CMK (cell line): ENCODE data around the gene ERGIC1.

Experiments
- DNase-seq: peaks from one replicate; pipeline ENCODE4 v3.0.0-alpha.2; 2010; ENCODE audit warnings: low read depth

The ERGIC1 gene

DNA sequence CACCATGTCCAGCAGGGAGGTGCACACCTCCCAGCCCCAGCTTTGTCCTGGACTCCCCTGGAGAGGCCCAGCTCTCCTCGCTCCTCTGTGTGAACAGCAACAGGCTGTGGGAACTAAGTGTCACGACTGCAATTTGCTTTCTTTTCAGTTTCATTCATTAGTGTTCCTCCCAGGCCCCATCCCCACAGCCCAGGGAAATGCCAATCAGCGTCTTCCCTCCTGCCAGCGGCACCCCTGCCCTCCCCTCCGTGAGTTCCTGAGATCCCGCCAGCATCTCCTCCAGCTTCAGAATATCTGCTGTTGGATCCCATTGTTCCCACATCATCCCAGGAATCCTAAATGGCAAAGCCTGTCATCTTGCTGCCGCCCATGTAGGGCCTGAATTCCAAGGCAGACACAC lies 112.1 kb downstream of the ERGIC1 start:
- DNase-seq = no peak

DNA sequence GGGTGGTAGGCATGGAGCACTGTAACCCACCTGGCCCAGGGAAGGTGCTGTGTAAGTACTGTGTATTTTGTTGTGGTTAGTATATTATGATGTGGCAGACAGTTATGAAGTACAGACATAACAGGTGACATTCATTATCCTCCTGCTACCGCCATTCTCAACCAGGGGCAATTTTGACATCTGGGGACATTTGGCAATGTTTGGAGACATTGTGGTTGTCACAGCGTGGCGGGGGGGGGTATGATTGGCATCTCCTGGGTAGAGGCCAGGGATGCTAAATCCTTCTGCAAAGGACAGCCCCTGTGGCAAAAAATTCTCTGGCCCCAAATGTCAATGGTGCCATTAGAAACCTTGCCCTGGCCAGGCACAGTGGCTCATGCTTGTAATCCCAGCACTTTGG lies 115.4 kb downstream of the ERGIC1 start:
- no peak for DNase-seq

DNA sequence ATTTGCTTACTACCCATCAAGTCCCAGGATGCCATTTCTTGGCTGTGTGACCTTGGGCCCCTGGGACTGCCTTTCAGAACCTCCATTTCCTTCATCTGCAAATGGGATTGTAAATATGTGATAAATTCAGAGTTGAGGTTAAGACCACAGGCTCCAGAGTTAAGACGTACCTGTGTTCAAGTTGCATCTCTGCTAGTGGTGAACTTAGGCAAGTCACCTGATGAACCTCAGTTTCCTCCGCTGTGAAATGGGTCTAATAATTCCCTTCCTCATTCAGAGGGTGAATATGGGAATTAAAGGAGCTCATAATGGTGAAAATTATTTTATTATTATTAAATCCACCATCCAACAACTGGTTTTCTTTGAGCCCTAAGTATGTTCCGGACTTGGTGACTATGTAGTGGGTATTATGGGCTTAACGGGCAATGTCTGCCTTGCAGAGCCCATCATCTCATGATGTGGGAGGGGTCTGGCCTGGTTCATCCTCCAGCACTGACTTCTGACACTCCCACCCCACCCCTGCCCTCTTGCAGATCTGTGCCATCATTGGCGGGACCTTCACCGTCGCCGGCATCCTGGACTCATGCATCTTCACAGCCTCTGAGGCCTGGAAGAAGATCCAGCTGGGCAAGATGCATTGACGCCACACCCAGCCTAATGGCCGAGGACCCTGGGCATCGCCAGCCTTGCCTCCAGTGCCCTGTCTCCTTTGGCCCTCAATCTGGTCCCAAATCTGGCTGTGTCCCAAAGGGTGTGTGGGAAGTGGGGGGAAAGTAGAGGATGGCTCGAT lies 116.3 kb downstream of the ERGIC1 start:
- no peak for DNase-seq

DNA sequence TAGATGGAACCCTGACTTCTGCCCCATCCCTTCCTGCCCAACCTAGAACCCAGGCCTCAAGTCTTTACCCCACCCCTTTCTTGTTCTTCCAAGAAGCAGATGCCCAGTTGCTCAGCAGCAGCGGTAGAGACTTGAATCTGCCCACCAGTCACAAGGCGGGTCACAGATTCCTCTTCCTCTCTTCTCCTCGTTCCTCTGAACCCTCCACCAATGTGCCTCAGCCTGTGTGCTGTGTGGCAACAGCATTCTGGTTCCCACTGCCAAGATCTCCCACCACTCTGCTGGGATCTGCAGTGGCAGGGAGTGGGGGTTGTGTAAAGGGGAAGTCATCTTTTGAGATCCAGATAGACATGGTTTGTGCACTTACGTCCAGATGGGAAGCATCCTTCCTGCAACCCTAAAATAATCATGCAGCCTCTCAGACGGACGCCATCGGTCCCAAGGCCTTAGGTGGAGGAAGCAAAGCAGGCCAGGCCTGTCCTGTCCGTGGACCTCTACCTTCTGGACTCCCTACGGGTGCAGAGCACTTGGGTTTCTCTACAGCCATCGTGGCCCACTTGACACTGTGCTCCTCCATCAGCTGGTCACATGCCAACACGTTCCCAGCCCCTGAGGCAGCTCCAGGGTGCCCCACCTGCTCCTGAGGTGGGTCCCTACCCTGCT lies 117.5 kb downstream of the ERGIC1 start:
- no peak for DNase-seq

DNA sequence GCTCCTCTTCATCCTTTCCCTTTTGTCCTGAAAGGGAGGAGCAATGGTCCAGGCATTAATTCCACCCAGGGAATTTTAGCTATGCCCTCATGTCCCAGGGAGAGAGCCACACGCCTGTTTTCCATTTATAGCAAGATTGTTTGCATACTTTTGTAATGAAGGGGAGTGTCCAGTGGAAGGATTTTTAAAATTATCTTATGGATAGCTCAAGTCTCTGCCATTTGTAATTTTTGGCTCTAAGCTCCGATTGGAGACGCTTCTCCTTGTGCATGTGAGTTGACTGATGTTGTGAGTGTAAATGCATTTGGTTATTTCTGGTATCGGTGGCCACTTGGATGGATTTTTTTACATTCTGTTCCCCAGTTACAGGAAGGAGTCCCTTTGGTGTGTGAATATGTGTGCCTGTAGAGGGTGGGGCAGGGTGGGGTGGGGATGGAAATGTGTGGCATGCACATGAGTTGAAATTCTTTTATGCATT lies 118.0 kb downstream of the ERGIC1 start:
- no peak for DNase-seq

DNA sequence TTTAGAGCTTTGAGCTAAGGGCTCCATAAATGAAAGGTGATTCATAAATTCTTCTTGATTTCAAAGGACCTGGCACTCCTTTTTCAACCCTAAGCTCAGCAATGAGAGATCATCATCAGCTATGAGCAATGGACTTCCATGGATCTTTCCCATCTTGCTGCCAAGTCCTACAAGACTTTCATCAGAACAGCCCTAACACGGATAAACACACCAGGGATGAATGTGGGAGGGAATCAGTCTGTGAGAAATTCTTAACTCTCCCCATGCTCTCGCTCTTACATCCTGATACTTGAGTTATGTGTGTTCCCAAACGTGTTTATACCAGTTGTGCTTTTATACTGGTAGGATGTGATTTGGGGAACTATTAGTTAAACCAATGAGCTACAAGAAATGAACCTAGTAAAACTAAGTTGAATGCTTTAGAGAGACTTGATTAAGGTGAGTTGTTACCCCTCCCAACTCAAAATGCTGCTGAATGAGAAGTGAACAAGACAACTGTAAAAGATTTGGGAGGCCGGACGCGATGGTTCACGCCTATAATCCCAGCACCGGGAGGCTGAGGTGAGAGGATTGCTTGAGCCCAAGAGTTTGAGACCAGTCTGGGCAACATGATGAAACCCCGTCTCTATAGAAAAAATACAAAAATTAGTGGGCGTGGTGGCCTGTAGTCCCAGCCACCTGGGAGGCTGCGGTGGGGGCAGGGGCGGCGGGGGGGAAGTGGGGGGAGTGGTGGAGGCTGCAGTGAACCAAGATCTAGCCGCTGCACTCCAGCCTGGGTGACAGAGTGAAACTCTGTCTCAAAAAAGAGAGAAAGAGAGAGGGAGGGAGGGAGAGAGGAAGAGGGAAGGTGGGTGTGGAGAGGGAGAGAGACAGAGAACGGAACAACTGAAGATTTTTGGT lies 120.0 kb downstream of the ERGIC1 start:
- DNase-seq = no peak

DNA sequence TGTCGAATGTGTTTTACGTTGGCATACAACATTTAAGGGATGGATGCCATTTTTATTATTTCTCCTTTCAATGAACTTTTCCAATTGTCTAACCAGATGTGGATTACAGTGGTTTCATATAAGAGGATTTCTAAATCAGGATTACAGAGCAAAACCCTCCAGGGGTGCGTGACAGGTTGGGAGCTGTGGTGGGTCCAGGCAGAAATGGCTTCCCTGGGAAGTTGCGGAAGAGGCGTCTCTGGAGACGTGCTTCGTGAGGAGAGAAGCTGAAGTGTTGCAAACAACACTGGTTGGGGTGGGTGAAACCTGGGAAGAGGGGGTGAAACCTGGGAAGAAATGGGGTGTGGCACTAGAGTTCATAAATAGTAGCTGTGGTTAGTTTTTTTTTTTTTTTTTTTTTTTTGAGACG lies 120.7 kb downstream of the ERGIC1 start:
- DNase-seq = no peak

DNA sequence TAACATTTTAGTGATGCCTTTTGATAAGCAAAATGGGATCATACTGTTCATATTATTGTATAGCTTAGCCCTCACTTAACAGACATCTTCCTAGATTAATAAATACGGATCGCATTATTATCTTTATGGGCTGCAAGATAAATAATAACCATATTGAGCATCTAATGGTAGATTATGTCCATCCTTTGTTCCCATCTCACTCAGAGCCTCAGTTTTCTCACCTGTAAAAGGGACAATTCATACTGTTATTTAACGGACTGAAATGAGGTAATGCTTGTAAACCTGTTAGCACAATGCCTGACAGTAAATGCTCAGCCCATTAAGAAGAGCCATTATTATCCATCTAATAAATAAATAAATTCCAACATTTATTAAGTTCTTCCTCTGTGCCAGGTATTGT lies 122.2 kb downstream of the ERGIC1 start:
- no peak for DNase-seq

DNA sequence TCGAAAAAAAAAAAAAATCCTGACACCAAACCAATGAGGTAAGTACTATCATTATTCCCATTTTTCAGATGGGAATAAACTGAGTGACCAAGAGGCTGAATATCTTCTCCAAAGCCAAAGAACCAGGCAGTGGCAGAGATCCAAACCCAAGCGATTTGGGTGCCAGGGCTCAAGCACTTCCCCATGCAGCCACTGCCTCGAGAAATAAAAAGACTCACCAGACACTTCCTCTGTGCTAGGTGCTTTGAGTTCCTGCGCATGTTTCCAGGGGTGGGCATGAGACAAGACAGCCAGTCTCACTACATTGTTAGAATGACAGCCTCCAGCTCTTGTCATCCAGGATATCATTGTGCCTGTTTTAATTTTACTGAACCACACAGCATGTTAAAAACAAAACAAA lies 122.9 kb downstream of the ERGIC1 start:
- no peak for DNase-seq

DNA sequence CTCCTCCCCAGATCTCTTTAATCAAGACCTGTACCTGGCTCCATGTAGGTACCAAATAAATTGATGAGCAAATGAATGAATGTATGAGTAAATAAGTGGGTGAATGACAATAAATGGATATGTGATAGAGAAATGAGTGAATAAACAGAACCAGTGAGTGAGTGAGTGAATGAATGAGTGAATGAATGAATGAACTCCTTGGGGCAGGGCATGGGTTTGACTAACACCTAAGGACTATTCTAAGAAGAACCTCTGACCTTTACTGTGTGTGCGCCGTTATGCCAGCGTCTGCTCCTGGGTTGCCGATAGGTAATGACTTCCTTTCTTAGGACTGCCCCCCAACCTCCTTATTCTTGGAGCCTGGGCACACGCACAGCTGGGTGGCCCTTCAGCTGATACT lies 123.4 kb downstream of the ERGIC1 start:
- DNase-seq = no peak

DNA sequence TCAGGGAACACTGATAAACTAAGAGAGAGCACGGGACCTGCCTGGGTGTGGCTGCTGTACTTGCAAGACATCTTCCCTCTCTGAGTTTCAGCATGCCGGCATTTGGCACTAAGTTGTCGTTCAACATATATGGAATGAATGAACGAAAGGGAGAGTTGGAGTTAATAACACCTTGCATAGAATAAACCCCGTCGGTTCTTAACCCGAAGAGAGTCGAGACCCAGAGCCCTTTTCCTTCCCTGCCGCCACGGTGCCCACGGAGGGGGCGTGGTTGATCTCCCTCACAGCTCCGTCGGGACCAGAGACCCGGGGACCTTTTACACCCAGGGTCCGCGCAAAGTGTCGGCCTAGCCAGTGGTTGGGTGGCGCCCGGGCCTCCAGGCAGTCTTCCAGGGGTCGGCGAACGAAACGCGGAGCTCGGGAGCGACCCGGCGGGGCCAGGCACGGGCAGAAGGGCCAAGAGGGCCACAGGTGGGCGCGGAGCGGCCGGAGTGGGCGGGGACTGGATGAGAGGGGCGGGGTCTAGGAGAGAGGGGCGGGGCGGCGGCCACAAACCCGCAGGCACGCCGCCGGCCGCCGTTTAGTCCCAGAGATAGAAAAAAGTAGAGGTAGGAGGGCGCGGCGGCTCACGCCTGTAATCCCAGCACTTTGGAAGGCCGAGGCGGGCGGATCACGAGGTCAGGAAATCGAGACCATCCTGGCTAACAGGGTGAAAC lies 124.4 kb downstream of the ERGIC1 start:
- DNase-seq = no peak

DNA sequence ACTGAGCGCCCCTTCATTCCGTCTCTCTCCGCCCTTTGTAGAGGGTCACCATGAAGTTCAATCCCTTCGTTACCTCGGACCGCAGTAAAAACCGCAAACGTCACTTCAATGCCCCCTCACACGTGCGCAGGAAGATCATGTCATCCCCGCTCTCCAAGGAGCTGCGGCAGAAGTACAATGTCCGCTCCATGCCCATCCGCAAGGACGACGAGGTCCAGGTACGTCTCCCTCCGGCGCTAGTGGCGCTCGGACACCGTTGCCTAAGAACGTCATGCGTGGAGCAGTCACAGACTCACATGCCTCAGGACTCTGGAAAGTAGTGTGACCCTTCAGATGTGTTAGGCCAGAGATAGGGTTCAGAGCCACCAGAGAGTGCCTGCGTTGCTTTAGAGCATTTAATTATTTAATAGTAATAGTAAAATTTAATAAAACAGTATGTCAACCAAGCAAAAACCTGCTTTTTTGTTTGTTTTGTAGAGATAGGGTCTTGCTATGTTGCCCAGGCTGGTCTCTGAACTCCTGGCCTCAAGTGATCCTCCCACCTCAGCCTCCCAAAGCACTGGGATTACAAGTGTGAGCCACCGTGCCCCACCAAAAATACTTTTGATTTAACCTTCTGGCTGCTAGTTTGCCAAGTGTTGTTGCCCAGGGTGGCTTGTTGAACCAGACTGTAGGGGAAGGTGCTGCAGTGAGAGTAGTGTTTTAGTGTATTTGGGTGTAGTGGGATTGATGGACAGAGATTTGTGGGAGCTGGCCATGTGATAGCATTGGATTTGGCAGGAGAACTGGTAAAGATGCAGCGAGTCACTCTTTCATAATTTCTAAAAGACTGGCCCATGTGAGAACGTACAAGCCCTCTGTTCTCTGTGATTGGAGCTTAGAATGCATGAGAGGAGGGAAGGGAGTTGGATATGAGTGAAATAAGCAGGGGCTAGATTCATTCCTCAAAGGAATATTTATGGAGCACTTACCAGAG lies 126.1 kb downstream of the ERGIC1 start:
- no peak for DNase-seq

DNA sequence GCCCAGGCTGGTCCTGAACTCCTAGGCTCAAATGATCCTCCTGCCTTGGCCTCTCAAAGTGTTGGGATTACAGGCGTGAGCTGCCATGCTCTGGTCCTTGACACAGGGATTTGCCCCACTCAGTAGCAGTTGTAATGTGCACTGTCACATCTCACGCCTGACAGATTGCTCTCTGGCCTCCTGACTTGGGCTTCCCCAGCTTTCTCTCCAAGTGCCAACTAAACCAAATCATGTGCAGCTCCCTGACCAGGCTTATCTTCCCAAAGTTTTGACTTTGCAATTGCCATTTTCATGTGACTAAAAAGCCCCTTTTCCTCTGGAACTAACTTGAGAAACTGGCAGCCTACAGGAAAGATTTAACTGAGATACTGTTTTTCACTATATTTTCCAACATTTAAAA lies 135.9 kb downstream of the ERGIC1 start:
- no peak for DNase-seq

DNA sequence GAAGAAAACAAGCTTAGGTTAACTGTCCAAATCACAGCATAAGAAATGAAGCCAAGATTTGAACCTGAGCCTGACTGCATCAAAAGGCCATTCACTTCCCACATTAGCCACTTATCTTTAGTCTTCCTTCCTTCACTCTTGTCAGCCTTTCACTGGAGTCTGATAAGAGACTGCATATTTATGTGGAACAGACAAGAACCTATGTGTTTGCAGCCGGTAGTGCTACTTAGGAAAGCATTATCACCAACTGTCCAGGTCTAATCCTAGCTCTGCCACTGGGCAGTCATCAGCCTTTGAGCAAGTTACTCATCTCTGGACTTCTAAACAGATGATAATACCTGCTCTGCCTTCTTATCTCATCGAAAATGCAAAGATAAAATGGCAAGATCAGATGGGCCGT lies 137.4 kb downstream of the ERGIC1 start:
- no peak for DNase-seq

DNA sequence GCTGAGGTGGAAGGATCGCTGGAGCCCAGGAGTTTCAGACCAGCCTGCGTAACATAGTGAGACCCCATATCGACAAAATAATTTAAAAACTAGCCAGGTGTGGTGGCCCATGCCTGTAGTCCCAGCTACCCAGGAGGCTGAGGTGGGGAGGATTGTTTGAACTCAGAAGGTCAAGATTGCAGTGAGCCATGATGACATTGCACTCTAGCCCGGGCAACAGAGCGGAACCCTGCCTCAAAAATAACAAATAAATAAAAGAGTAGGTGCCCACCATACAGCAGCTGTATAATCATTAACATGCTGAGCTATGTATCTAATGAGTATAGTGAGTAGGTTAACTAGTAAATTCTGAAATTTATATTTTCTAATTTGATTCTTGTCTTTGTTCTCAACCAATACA lies 138.5 kb downstream of the ERGIC1 start:
- no peak for DNase-seq

DNA sequence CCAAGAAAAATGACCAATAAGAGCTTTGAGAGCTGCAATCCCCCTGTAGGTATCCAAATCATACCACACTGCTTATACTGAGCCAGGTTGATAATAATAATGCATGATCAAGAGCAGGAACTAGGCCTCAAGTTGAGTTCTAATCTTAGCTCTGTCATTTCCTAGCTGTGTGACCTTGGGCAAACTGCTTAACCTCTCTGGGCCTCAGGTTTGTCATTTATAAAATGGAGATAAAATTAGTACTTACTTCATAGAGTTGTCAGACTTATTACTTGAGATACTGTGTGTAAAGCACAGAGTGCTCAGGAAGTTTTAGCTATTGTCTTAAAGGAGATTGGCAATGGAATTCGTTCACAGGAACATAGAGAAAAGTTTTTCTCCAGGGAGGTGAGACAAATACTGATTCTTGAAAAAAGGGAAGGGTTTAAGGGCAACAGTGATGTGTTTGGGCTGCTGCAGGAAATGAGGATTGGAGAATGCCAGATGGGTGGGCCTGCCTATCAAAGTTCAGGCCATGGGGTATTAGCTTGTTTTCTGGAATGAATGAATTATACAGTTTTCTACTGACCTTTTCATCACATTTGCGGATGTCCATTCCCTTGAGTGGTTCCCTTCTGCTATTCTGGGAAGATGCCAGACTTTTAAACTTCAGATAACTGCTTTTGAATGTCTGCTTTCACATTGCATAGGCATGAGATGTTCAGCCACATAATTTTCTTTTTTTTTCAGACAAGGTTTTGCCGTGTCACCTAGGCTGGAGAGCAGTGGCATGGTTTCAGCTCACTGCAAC lies 139.3 kb downstream of the ERGIC1 start:
- DNase-seq = no peak

DNA sequence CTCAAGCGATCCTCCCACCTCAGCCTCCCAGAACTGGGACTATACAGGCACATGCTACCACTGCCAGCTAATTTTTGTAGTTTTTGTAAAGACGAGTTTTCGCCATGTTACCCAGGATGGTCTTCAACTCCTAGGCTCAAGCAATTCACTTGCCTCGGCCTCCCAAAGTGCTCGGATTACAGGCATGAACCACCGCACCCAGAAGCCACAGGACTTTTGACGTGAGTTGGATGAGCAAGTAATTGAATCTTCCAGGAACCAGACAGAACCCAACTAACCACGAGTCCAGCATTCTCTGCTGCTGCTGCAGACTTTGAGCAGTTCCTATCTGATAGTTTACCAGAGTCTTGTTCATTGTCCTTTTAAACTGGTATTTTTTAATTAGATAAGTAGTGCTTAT lies 139.9 kb downstream of the ERGIC1 start:
- DNase-seq = no peak

DNA sequence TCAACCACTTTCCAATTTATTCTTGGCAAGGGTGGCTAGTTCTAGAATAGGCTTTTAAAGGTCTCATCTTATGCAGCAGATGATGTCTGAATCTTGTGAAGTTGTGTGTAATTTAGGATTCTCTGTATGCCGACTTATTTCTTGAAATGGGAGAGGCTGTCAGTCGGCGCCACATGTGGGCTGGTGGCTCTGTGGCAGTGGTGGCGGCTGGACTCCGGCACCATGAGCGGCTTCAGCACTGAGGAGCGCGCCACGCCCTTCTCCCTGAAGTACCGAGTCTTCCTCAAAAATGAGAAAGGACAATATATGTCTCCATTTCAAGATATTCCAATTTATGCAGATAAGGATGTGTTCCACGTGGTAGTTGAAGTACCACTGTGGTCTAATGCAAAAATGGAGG lies 141.2 kb downstream of the ERGIC1 start:
- no peak for DNase-seq

DNA sequence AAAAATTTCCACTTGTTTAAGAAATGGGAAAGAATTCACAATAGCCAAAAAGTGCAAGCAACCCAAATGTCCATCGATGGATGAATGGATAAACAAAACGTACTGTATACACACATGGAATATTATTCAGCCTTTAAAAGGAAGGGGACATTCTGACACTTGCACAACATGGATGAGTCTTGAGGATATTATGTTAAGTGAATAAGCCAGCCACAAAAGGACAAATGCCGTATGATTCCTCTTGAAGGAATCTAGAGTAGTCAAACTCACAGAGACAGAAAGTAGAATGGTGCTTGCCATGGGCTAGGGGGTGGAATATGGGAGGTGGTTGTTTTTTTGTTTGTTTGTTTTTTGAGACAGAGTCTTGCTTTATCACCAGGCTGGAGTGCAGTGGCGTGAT lies 145.7 kb downstream of the ERGIC1 start:
- DNase-seq = no peak

DNA sequence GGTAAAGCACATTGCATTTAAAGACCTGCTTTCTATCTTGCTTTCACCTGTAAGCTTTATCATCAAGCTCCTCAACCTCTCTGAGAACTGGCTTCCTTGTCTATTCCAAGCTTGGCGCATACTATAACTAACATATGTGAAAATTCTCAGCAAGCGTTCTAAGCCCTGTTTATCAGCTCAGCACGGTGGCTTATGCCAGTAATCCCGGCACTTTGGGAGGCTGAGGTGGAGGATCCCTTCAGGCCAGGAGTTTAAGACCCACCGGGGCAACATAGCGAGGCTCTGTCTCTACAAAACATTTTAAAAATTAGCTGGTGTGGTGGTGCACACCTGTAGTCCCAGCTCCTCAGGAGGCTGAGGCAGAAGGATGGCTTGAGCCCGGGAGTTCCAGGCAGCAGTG lies 147.9 kb downstream of the ERGIC1 start:
- DNase-seq = no peak
